DOHH2 (cell line): ENCODE data around the gene SH3RF3.

Experiments used
- EZH2phosphoT487 ChIP-seq: fragments of 200-600 bp; sonication (generic); IDR thresholded peaks from 2 replicates; pipeline ENCODE4 v1.6.1; 2017; ENCODE audit warnings: borderline replicate concordance, mild to moderate bottlenecking, antibody characterized with exemption, low read length, moderate library complexity, mixed read lengths
- TF ChIP-seq, protein P1 (sequence below): fragments of 200-600 bp; sonication (generic); IDR thresholded peaks from one replicate; pipeline ENCODE4 v1.5.1; 2014; ENCODE audit warnings: antibody characterized with exemption, mild to moderate bottlenecking, low read depth, low read length; ENCODE audit not compliant: poor library complexity, severe bottlenecking

DNA sequence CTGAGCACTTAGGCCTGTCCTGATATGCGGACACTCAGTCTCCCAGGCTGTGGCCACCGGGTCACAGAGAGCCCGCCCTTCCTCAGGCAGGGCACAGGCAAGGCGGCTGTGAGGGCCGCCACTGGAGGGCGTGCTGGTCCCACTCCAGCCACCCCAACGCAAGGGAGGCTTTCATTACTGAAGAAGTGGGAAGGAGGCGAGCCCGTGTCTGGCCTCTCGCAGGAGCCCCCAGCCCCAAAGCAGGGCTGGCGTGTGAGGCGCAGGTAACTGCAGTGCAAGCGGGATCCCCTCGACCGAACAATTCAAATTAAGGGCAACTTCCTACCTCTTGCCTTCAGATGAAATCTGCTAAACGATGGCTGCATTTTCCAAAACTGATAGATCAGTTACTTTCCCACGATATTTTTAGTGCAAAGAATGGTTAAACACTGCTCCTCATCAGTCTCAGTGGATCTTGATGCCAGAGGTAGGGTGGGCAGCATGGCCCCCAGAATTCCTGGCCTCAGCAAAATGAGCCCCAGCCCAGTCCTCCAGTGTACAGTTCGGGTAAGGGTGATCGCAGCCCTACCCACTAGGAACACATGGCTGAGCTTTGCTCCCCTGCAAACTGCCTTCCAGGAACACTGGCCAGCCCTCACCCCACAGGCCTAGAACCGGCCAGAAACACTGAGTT lies 387.6 kb downstream of the SH3RF3 start:
- TF ChIP-seq, protein P1, sequence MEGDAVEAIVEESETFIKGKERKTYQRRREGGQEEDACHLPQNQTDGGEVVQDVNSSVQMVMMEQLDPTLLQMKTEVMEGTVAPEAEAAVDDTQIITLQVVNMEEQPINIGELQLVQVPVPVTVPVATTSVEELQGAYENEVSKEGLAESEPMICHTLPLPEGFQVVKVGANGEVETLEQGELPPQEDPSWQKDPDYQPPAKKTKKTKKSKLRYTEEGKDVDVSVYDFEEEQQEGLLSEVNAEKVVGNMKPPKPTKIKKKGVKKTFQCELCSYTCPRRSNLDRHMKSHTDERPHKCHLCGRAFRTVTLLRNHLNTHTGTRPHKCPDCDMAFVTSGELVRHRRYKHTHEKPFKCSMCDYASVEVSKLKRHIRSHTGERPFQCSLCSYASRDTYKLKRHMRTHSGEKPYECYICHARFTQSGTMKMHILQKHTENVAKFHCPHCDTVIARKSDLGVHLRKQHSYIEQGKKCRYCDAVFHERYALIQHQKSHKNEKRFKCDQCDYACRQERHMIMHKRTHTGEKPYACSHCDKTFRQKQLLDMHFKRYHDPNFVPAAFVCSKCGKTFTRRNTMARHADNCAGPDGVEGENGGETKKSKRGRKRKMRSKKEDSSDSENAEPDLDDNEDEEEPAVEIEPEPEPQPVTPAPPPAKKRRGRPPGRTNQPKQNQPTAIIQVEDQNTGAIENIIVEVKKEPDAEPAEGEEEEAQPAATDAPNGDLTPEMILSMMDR: peak; percentile 28
- TF ChIP-seq EZH2phosphoT487: no peak
